Adrenal gland (tissue), 12 donors: Measurements from ENCODE around the gene H2BK1. TPM values are rescaled to one million over a fixed set of nuclear protein-coding genes. Genes with fewer than 3 reads are reported as not detected.

ENCODE experiments used
- DNase-seq, 7 donors: peaks; one replicate each; pipeline ENCODE4 v3.0.0-alpha.2; 2019 to 2020
- H3K27ac ChIP-seq, 5 donors: fragments of 200-600 bp; sonication (generic) in 4 of 5; 1 replicate in 3 of 5; 2 replicates in 2 of 5; pipeline versions ENCODE4 v1.5.1 to v1.8.0; 2016 to 2020; ENCODE audit warnings: mild to moderate bottlenecking in 1 of 5
- H3K27me3 ChIP-seq: fragments of 200-600 bp; 2 replicates; pipeline ENCODE4 v1.8.0; 2021
- H3K36me3 ChIP-seq, 2 donors: fragments of 200-600 bp; replicated peaks in 1 of 2; 1 replicate in 1 of 2; 2 replicates in 1 of 2; pipeline versions ENCODE4 v1.5.1 to v1.8.0; 2018 to 2022
- H3K4me1 ChIP-seq, 2 donors: fragments of 200-600 bp; replicated peaks in 1 of 2; 1 replicate in 1 of 2; 2 replicates in 1 of 2; pipeline versions ENCODE4 v1.5.1 to v1.8.0; 2018 to 2021
- H3K4me3 ChIP-seq, 4 donors: fragments of 200-600 bp; sonication (generic) in 3 of 4; one replicate each; pipeline ENCODE4 v1.5.1; 2016 to 2018
- H3K9me3 ChIP-seq, 3 donors: fragments of 200-600 bp; sonication (generic) in 1 of 3; replicated peaks in 1 of 3; 1 replicate in 2 of 3; 2 replicates in 1 of 3; pipeline versions ENCODE4 v1.5.1 to v1.8.0; 2016 to 2021
- CTCF ChIP-seq, 6 experiments: fragments of 450-650 bp in 4 of 6; fragments of 200-600 bp in 2 of 6; sonication (generic) in 1 of 6; IDR thresholded peaks; 1 replicate in 5 of 6; 2 replicates in 1 of 6; pipeline versions ENCODE4 v1.5.1 to v1.8.0; 2016 to 2021; ENCODE audit warnings: antibody characterized with exemption in 6 of 6, mild to moderate bottlenecking in 2 of 6, moderate library complexity in 1 of 6
- POLR2A ChIP-seq, 2 donors: fragments of 450-650 bp; IDR thresholded peaks; one replicate each; pipeline ENCODE4 v1.6.1; 2017; ENCODE audit warnings: antibody characterized with exemption in 2 of 2, mild to moderate bottlenecking in 2 of 2, moderate library complexity in 1 of 2
- WGBS, 4 donors: extraction: QIAGEN DNeasy Blood & Tissue Kit in 2 of 4; methylation state at CpG; one replicate each; pipeline versions ENCODE4 v1.1.5 to v1.1.7; 2013 to 2017; 5-methylcytosine and 5-hydroxymethylcytosine counted together
- intact Hi-C, 2 donors: fragments of 100-400 bp; cut with DNase I; formaldehyde crosslinking; loops; one replicate each; pipeline versions ENCODE4 v1.14.1 to v1.15.0; 2022 to 2023
- polyA plus RNA-seq, 3 donors: library from polyadenylated mRNA; stranded (reverse); fragments of 200-250 nt in 2 of 3; fragments of 350-450 nt in 1 of 3; fragmentation: Illumina TruSeq in 1 of 3; extraction: RNeasy Lipid Tissue Mini Kit (QIAGEN cat#74804) in 1 of 3; gene quantifications; one replicate each; pipeline ENCODE4 v1.2.3, GENCODE V29; 2013 to 2014
- total RNA-seq, 9 donors: library from RNA; depleted of rRNA in 4 of 9; stranded (reverse); fragments of >200 nt in 4 of 9; fragments of 120-200 nt in 1 of 9; fragmentation: NEBNext Ultra II Directional in 1 of 9; extraction: Animal tissue kit (Norgen Biotek cat#: 25700) in 1 of 9; gene quantifications; one replicate each; pipeline versions ENCODE4 v1.1.0 to v1.2.4, GENCODE V29; 2013 to 2023
- donor health status: healthy with polysubstance abuse.
- donor health status: Bipolar disorder and iron deficiency.
- donor health status: DM: yes; HTN: yes; CAD: no.
- donor health status: DM: no; HTN: no; CAD: no.
- donor health status: DM: no; HTN: no; CAD: no.
- donor health status: DM: yes; HTN: yes; CAD: no.

Gene H2BK1
- total and polyA plus RNA-seq, 12 donors = not detected

- TF ChIP-seq POLR2A (IDR thresholded peaks at IDR 0.05) (no peak), CTCF (IDR thresholded peaks at IDR 0.05) (no peak)
- intact Hi-C loops = no loop called here
- DNase-seq = peak in 1 of 7 donors; percentile 26
- H3K9me3 ChIP-seq = no peaks in the 10 kb centered on the region
- peaks cover 15 to 31% of the 10 kb centered on the region in 2 donors for H3K4me1 ChIP-seq
- no peak overlapping the region for H3K27ac ChIP-seq
- peaks cover 0 to 40% of the 10 kb centered on the region in 2 donors for H3K36me3 ChIP-seq
- 44 to 58% (median 53%) methylated on average over 8 of the region's 8 CpGs for WGBS, 4 donors
- H3K27me3 ChIP-seq = no peaks in the 10 kb centered on the region
- H3K4me3 ChIP-seq = peak overlapping the region in 2 of 4 donors; percentile 60 to 76
Measured at GRCh38 chr7:151225948-151226510, 15.7 kb upstream of the H2BK1 start.

GRCh38 chr7:151223728-151224127 is 13.4 kb upstream of the H2BK1 start:
- no peak for DNase-seq
- Histone ChIP-seq H3K27ac (no peak overlapping the region), H3K36me3 (peaks cover 0 to 61% of the 10 kb centered on the region in 2 donors), H3K27me3 (no peaks in the 10 kb centered on the region), H3K9me3 (no peaks in the 10 kb centered on the region), H3K4me1 (peaks cover 15 to 24% of the 10 kb centered on the region in 2 donors), H3K4me3 (no peak overlapping the region)
- TF ChIP-seq CTCF (IDR thresholded peaks at IDR 0.05) = no peak
- no peak for TF ChIP-seq POLR2A (IDR thresholded peaks at IDR 0.05)
- 90 to 94% (median 93%) methylated on average over 13 to 14 of the region's 14 CpGs for WGBS, 4 donors
- intact Hi-C loops = no loop called here

GRCh38 chr7:151218170-151218569 is 7.9 kb upstream of the H2BK1 start:
- WGBS, 4 donors = 89 to 96% (median 93%) methylated on average over 9 of the region's 9 CpGs
- H3K36me3 ChIP-seq = peaks cover 0 to 95% of the 10 kb centered on the region in 2 donors
- intact Hi-C loops = no loop called here
- no peaks in the 10 kb centered on the region for H3K27me3 ChIP-seq
- no peak overlapping the region for H3K4me3 ChIP-seq
- H3K27ac ChIP-seq = no peak overlapping the region
- no peak for DNase-seq
- no peaks in the 10 kb centered on the region for H3K9me3 ChIP-seq
- no peak for TF ChIP-seq CTCF (IDR thresholded peaks at IDR 0.05)
- no peak for TF ChIP-seq POLR2A (IDR thresholded peaks at IDR 0.05)
- no peaks in the 10 kb centered on the region for H3K4me1 ChIP-seq

GRCh38 chr7:151215396-151215795 is 5.1 kb upstream of the H2BK1 start:
- no peaks in the 10 kb centered on the region for H3K27me3 ChIP-seq
- H3K4me1 ChIP-seq = no peaks in the 10 kb centered on the region
- WGBS, 4 donors = 90 to 100% (median 96%) methylated on average over 5 of the region's 5 CpGs
- H3K27ac ChIP-seq = no peak overlapping the region
- no peak for DNase-seq
- H3K36me3 ChIP-seq = peaks cover 0 to 76% of the 10 kb centered on the region in 2 donors
- H3K9me3 ChIP-seq = no peaks in the 10 kb centered on the region
- TF ChIP-seq CTCF (IDR thresholded peaks at IDR 0.05) = no peak
- H3K4me3 ChIP-seq = no peak overlapping the region
- intact Hi-C loops = no loop called here
